ENCODE measurements around the gene GBX2. TPM values are rescaled to one million over a fixed set of nuclear protein-coding genes. Genes with fewer than 3 reads are reported as not detected.
"Not testable (repeated sequence)": the region's sequence is repeated elsewhere in the genome, so short reads cannot be mapped to it uniquely, and the experiment has no call there.

GBX2 gene
- total RNA-seq, 1 donor from 2014 or later, result not detected

DNA sequence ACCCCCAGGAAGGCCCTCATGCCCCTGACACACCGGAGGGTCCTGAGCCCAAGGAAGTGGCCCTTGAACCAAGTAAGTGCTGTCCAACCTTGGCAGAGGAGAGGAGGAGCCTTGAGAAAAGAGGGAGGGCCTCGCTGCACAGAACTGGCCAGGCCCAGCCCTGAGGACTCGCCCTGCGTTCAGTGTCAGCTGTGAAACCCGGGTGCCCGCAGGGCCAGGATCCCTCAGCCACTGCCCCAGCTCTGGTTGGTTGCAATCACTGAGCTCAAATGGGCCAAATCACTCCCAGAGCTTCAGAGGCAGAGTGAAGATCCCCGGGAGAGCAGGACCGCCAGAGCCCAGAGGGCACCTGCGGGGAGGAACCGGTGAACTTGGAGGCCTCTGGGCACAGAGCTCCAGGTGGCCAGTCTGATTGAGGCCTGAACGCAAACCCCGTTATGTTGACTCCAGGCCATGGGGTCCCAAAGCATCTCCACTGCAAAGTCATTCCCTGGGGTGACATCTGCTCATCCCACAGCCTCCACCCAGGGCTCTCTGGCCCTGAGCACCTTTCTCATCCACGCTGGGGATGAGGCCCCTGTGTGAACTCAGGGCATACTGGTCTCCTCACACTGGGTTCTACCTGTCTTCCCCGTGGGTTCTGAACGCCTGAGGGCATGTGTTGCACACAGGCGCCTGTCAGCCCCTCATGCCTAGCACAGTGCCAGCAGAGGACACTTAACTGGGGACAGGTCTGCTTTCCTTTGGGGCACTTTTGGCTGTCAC, 11.9 kb downstream of the GBX2 start:
- Histone ChIP-seq H3K9me3 (replicated peaks) (peaks cover 23% of the 10 kb centered on the region), H3K36me3 (no peaks in the 10 kb centered on the region), H3K4me3 (no peak overlapping the region), H3K27me3 (ENCODE audit: low read depth) (peaks cover 91% of the 10 kb centered on the region), H3K27ac (replicated peaks) (no peak overlapping the region), H3K4me1 (no peaks in the 10 kb centered on the region)
- DNase-seq, result no peak
- TF ChIP-seq, protein P1, sequence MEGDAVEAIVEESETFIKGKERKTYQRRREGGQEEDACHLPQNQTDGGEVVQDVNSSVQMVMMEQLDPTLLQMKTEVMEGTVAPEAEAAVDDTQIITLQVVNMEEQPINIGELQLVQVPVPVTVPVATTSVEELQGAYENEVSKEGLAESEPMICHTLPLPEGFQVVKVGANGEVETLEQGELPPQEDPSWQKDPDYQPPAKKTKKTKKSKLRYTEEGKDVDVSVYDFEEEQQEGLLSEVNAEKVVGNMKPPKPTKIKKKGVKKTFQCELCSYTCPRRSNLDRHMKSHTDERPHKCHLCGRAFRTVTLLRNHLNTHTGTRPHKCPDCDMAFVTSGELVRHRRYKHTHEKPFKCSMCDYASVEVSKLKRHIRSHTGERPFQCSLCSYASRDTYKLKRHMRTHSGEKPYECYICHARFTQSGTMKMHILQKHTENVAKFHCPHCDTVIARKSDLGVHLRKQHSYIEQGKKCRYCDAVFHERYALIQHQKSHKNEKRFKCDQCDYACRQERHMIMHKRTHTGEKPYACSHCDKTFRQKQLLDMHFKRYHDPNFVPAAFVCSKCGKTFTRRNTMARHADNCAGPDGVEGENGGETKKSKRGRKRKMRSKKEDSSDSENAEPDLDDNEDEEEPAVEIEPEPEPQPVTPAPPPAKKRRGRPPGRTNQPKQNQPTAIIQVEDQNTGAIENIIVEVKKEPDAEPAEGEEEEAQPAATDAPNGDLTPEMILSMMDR (IDR thresholded peaks at IDR 0.05; ENCODE audit: borderline replicate concordance), result no peak
- intact Hi-C loops (cut with micrococcal nuclease), result no loop called here

DNA sequence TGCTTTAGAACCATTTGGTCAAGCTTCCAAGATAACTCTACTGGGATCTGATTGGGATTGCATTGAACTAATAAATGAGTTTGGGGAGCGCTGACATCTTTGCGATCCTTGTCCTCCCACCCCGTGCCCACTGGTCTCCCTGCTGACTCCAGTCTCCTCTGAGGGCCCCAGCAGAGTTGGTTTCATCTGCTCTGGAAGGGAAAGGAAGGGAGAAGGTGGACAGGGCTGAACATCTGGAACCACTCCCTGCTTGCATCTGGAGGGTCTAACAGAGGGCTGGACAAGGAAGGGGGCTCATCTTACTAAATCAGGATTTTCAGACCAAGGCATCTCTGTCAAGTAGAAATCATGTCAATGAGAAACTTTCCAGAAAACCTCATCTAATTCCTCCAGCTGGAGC, 12.8 kb downstream of the GBX2 start:
- TF ChIP-seq, protein P1 (IDR thresholded peaks at IDR 0.05; ENCODE audit: borderline replicate concordance), result no peak
- Histone ChIP-seq H3K4me3 (no peak overlapping the region), H3K9me3 (replicated peaks) (peaks cover 32% of the 10 kb centered on the region), H3K4me1 (no peaks in the 10 kb centered on the region), H3K27me3 (ENCODE audit: low read depth) (peaks cover 91% of the 10 kb centered on the region), H3K27ac (replicated peaks) (no peak overlapping the region), H3K36me3 (no peaks in the 10 kb centered on the region)
- intact Hi-C loops (cut with micrococcal nuclease), result no loop called here
- DNase-seq, result no peak

- intact Hi-C loops (cut with micrococcal nuclease), result no loop called here
- no peak for DNase-seq
- Histone ChIP-seq H3K9me3 (replicated peaks) (peaks cover 13% of the 10 kb centered on the region), H3K4me1 (no peaks in the 10 kb centered on the region), H3K4me3 (no peak overlapping the region), H3K36me3 (no peaks in the 10 kb centered on the region), H3K27ac (replicated peaks) (no peak overlapping the region), H3K27me3 (ENCODE audit: low read depth) (peaks cover 88% of the 10 kb centered on the region)
- TF ChIP-seq, protein P1 (IDR thresholded peaks at IDR 0.05; ENCODE audit: borderline replicate concordance), result no peak
Observed at GRCh38 chr2:236146436-236146835, 21.8 kb downstream of the GBX2 start.

DNA sequence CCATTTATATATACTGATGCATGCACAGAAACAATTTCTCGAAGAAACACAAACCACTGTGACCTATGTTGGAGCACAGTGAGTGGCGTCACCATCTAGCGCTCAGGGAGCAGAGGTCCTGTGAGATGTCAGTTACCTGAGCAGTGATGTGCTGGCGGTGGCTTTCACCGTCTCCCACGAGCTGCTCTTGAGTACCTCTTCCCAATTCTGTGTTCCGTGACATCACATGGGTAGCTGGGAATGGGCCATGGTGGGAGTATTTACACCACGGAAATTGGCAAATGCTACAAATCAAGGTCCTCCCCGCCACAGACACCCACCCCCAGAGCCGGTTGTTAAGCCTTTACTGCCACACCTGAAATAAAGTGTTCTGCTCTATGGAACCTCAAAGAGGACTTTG, 24.4 kb downstream of the GBX2 start:
- intact Hi-C loops (cut with micrococcal nuclease), result no loop called here

GRCh38 chr2:236141616-236142015, 26.6 kb downstream of the GBX2 start:
- H3K4me1 ChIP-seq; DNase-seq; H3K36me3 ChIP-seq; intact Hi-C loops (cut with micrococcal nuclease); H3K4me3 ChIP-seq; H3K27ac ChIP-seq (replicated peaks); H3K9me3 ChIP-seq (replicated peaks): not testable (repeated sequence)
- peaks cover 66% of the 10 kb centered on the region for H3K27me3 ChIP-seq (ENCODE audit: low read depth)

More for the DNA sequence above, 24.4 kb downstream of the GBX2 start:
- H3K27me3 ChIP-seq (ENCODE audit: low read depth), result peaks cover 81% of the 10 kb centered on the region
- TF ChIP-seq, protein P1 (IDR thresholded peaks at IDR 0.05; ENCODE audit: borderline replicate concordance), result no peak
- H3K27ac ChIP-seq (replicated peaks), result no peak overlapping the region
- DNase-seq, result no peak
- no peaks in the 10 kb centered on the region for H3K4me1 ChIP-seq
- no peaks in the 10 kb centered on the region for H3K9me3 ChIP-seq (replicated peaks)
- H3K36me3 ChIP-seq, result no peaks in the 10 kb centered on the region
- no peak overlapping the region for H3K4me3 ChIP-seq

- intact Hi-C loops (cut with micrococcal nuclease), result no loop called here
- H3K4me3 ChIP-seq, result no peak overlapping the region
- H3K36me3 ChIP-seq, result peaks cover 6% of the 10 kb centered on the region
- DNase-seq, result no peak
- no peaks in the 10 kb centered on the region for H3K9me3 ChIP-seq (replicated peaks)
- no peak overlapping the region for H3K27ac ChIP-seq (replicated peaks)
- H3K4me1 ChIP-seq, result no peaks in the 10 kb centered on the region
- TF ChIP-seq, protein P1 (IDR thresholded peaks at IDR 0.05; ENCODE audit: borderline replicate concordance), result no peak
- peaks cover 20% of the 10 kb centered on the region for H3K27me3 ChIP-seq (ENCODE audit: low read depth)
Observed at GRCh38 chr2:236137066-236137465, 31.1 kb downstream of the GBX2 start.

Data from left ventricle myocardium inferior (tissue), 1 donor.